ENCODE data around the gene IKZF1.

DNA sequence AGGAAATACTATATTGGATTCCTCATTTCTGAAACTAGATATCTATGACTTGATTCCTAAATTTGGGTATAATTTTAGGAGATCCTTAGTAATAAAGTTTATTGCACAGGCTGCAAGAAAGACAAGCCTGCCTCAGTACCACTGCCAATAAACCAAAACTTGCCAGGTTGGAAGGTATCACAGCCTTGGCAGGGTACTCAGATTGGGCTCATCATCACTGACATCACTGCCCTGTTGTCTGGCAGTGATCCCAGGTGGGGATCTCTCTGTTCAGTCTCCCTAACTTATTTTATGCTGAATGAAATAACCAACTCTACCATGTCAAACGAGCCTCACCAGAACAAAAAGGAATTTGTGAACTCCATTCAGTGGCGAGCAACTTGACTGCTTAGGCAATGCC is 126.8 kb downstream of the IKZF1 start:
- TF ChIP-seq, protein P1, sequence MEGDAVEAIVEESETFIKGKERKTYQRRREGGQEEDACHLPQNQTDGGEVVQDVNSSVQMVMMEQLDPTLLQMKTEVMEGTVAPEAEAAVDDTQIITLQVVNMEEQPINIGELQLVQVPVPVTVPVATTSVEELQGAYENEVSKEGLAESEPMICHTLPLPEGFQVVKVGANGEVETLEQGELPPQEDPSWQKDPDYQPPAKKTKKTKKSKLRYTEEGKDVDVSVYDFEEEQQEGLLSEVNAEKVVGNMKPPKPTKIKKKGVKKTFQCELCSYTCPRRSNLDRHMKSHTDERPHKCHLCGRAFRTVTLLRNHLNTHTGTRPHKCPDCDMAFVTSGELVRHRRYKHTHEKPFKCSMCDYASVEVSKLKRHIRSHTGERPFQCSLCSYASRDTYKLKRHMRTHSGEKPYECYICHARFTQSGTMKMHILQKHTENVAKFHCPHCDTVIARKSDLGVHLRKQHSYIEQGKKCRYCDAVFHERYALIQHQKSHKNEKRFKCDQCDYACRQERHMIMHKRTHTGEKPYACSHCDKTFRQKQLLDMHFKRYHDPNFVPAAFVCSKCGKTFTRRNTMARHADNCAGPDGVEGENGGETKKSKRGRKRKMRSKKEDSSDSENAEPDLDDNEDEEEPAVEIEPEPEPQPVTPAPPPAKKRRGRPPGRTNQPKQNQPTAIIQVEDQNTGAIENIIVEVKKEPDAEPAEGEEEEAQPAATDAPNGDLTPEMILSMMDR (conservative IDR thresholded peaks at IDR 0.05; ENCODE audit: low read depth, low read length), result no peak
- no peak for TF ChIP-seq CEBPB (IDR thresholded peaks at IDR 0.05; ENCODE audit: low read depth, low read length)
- TF ChIP-seq, protein P2, sequence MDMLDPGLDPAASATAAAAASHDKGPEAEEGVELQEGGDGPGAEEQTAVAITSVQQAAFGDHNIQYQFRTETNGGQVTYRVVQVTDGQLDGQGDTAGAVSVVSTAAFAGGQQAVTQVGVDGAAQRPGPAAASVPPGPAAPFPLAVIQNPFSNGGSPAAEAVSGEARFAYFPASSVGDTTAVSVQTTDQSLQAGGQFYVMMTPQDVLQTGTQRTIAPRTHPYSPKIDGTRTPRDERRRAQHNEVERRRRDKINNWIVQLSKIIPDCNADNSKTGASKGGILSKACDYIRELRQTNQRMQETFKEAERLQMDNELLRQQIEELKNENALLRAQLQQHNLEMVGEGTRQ (IDR thresholded peaks at IDR 0.05; ENCODE audit: low read depth, low read length), result no peak
- no peak for TF ChIP-seq RFX5 (IDR thresholded peaks at IDR 0.05; ENCODE audit: low read depth, low read length)
- TF ChIP-seq POLR2A (IDR thresholded peaks at IDR 0.05; ENCODE audit: low read depth, low read length), result no peak
- TF ChIP-seq SMC3 (IDR thresholded peaks at IDR 0.05; ENCODE audit: low read depth, low read length), result no peak
- TF ChIP-seq BHLHE40 (IDR thresholded peaks at IDR 0.05; ENCODE audit: low read depth, low read length), result no peak
- TF ChIP-seq CHD1 (IDR thresholded peaks at IDR 0.05; ENCODE audit: low read depth, low read length), result no peak
- no peak for TF ChIP-seq MAZ (IDR thresholded peaks at IDR 0.05; ENCODE audit: borderline replicate concordance, low read depth, low read length)
- no peak for TF ChIP-seq FOS (IDR thresholded peaks at IDR 0.05; ENCODE audit: low read depth, low read length)
- no peak for TF ChIP-seq MXI1 (IDR thresholded peaks at IDR 0.05; ENCODE audit: borderline replicate concordance, low read depth, low read length)
- no peak for TF ChIP-seq RCOR1 (IDR thresholded peaks at IDR 0.05; ENCODE audit: insufficient replicate concordance, low read length)
- TF ChIP-seq RAD21 (IDR thresholded peaks at IDR 0.05; ENCODE audit: low read length), result no peak
- no peak for TF ChIP-seq NFE2L2 (IDR thresholded peaks at IDR 0.05; ENCODE audit: low read depth, low read length)
